HG03432 (cell line): Measurements from ENCODE around the gene EYA2.
"Not testable (repeated sequence)": the region's sequence is repeated elsewhere in the genome, so short reads cannot be mapped to it uniquely, and the experiment has no call there.

Source experiments
- ATAC-seq: cut with Tn5 transposase; IDR thresholded peaks from one replicate; pipeline ENCODE4 v1.9.1; 2021; ENCODE audit warnings: mild to moderate bottlenecking, moderate library complexity; ENCODE audit not compliant: unreplicated experiment

Gene EYA2

DNA sequence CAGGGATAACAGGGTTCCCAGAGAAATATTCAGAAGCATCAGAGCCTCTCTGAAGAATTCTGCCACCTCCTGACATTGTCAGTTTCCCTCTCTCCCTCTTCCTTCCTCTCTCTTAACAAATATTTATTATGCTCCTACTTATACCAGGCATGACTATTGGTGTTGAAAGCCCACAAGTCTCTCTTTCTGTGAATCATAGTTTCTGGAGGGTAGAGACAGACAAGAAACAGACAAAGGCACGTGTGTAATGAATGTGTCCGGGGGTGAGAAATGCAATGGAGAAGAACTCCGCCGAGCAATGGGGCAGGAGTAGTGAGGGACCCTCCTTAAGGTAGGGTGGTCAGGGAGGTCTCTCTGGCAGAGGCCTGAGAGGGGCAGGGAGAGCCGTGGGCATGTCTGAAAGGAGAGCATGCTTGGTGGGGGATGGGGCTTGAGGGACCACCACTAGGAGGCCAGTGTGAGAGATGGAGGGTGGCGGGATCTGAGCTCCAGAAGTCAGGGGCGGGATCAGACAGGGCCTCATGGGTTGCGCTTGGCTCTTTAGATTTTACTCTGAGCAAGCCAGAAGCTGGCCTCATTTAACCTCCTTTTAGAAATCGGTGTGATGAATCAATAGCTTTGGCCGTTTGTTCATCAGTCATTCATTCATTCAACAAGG is 57.3 kb downstream of the EYA2 start:
- ATAC-seq = no peak

DNA sequence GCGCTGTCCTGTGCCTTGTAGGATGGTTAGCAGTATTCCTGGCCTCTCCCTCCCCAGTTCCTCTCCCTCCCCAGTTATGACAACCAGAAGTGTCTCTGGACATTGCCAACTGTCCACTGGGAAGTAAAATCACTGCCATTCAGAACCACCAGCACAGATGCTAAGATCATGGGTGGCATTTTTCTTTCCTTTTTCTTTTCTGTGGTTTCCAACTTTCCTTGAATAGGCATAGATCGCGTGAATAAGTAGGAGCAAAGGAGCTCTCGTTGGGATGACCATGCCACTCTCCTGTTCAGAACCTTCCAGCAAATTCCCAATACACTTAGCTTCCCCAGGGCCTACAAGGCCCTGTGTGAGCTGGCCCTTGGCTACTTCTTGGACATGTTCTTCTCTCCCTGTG is 59.0 kb downstream of the EYA2 start:
- ATAC-seq = no peak

DNA sequence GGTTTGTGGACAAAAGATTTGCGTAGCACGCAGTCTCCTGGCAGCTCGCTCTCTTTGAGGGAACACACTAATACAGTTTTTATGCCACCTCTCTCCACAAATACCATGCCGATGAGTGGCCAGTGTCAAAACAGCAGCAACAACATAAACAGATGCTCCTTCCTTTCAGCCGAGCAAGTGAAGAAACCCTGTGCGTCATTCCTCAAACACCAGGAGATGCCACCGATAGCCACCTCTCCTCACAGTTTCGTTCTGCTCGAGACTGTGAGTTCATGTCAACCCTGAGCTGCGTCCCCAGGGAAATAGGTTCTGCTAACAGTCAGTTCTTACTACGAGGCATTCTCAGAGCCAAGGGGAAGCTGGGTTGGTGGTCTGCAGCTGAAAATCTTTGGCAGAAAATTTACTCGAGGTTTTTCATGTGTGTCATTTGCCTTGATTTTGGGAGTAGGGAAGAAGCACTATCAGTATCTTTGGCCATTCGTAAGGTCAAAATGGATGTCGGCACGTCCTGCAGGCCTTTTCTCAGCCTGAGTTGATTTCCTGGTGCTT is 59.9 kb downstream of the EYA2 start:
- no peak for ATAC-seq

DNA sequence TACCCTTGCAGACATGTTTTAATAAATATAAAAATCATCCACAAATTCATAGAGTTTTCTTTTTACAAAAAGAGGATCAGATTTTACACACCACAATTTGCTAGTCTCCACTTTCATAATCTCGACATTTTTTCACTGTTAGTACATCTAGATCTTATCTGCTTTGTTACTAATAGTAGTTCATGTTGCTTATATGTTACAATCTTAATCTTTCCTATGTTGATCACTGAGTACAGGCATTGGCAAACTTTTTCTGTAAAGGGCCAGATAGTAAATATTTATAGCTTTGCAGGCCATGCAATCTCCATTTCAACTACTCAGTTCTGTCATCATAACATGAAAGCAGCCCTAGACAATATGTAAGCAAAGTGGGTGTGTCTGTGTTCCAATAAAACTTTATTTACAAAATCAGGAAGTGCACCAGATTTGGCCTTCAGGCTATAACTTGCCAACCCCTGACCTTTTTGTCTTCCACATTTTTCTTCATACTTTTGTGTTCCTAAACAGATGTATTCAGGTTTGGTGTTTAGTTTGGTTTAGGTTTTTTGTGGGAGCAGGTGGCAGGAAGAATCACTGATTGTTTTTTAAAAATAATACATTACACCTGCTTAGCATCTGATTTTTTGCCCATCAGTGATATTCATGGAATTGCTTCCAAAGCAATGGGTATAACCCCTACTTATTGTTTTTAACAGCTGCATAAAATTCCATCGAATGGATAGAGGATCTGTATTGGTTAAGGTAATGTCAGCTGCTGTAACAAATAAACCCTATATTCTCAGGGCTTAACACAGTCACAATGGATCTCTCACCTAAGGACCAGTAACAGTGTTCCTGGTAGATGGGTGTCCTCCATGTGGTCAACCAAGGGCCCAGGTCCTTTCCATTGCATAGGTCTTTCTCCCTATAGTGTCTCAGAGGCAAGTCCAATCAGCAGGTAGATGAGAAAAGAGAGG is 61.2 kb downstream of the EYA2 start:
- ATAC-seq = no peak

DNA sequence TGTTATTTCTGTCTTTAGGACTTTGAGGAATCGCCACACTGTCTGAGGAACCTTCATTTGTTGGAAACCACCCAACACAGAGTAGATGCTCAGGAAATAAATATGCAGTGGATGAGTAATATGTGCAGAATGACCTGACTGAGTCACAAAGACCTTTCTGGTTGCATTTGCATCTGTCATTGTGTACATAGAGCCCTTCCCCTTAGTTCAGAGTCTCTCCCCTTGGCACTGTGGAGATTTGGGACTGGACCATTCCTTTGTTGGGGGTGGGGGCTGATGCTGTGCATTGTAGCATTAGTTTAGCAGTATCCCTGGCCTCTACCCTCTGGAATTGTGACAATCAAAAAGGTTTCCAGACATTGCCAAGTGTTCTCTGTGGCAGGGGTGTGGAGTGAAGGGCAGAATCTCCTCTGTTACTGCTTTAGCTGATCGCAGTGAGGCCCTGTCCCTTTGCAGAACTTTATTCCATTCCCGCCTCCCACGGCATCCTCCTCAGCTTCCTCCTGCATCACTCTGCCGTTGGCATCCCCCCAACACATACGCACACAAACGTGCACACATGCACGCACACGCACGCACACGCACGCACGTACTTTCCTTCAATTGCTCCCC is 64.5 kb downstream of the EYA2 start:
- ATAC-seq = no peak

DNA sequence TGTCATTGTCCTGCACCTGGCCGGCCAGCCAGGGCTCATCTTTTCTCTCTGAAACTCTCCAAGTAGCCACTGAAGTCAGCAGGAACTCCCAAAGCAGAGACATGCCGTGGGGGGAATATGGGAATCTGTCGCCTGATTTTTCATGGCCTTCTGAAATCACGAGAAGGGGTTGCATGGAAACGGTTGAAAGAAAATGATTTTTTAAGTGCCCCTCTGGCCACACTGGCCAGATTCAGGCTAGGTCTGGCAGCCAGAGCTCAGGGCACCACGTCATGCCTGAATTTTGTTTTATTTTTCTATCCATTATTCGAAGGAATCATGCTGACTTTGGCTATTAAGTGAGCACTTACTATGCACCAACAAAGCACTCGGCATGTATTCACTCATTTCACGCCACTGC is 65.2 kb downstream of the EYA2 start:
- ATAC-seq = no peak

DNA sequence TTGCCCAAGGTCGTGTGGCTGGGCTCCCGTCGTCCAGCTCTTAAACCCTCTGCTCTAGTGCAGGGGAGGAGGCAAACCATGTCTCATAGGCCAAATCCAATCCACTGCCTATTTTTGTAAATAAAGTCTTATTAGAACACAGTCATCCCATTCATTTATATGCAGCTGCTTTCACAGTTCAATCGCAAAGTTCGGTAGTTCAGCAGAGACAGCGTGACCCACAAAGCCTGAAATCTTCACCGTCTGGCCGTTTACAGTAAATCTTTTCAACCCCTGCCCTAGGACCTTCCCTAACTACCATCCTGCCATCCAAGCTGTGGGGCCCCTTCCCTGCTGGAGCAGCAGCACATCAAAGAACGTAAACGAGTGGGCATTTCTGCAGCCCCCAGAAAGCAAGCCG is 65.9 kb downstream of the EYA2 start:
- no peak for ATAC-seq

GRCh38 chr20:46961968-46962367 is 67.3 kb downstream of the EYA2 start:
- ATAC-seq = not testable (repeated sequence)

DNA sequence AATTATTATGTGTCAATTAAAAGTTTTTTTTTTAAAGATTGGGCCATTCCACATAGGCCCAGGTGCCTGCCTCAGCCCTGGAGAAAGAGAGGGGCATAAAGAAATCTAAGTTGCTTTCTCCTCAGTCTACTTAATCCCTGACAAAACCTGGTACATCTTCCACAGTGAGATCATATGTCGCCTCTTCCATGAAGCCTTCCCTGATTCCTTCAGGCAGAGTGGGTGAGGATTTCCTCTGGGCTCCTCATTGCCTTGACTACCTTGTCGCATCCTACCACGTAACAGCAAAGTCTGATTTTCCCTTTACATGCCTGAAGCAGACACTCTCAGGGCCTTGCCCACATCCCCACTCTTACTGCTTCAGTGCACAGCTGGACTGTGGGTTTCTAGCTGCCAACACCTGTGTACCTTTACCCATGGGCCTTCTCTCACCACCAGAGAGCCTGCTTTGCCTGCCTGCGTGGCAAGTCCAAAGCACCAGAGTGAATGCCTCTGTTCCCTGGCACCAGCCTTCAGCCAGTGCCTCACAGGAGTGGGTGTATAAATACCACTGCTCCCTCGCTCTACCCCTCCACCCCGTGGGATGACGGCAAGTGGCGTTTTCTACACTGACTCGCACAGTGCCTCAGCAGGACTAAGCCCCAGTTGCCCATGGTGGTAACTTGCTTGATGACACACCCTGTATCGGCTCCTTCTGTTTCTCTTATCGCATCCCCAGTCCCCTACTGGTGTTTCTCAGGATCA is 68.0 kb downstream of the EYA2 start:
- ATAC-seq = no peak

- no peak for ATAC-seq
These were observed 68.5 kb downstream of the EYA2 start for GRCh38 chr20:46963196-46963529.

DNA sequence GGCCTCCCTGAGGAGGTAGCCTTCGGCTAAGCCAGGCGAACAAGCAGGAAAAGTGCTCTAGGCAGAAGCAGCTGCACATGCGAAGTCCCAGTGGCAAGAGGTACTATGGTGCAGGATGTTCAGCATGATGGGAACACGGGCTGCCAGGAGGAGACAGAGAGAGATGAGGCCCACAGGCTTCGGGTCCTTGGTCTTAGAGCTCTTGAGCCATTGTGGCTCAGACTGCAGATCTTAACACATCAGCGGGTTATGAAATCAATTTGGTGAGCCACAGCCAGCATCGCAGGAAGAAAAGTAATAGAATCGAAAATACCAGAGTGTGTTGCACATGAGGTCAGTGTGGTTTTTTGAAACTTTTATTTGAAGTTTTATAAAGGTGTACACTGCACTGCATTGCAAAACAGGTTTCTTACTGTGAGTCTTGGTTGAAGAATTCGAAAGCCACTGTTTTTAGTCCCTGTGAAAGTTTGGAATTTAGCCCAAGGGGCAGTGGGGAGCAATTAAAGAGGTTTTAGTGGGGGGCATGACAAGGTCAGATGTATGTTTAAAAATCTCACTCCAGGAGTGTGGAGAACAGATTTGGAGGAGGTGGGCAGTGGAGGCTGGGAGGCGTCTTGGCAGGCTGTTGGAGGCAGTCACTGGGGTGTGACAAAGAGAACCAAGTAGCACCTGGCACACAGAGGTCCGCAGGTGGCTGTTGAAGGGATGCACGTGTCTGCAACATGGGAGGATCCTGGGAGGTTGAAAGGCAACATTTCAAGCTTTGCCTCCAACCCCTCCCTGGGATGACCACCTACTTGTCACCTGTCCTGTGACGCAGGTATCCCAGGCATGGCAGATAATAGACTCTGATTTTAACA is 69.3 kb downstream of the EYA2 start:
- no peak for ATAC-seq

- ATAC-seq = no peak
These were observed 70.2 kb downstream of the EYA2 start for GRCh38 chr20:46964618-46965455.

GRCh38 chr20:46965477-46965876 is 70.8 kb downstream of the EYA2 start:
- ATAC-seq = no peak

DNA sequence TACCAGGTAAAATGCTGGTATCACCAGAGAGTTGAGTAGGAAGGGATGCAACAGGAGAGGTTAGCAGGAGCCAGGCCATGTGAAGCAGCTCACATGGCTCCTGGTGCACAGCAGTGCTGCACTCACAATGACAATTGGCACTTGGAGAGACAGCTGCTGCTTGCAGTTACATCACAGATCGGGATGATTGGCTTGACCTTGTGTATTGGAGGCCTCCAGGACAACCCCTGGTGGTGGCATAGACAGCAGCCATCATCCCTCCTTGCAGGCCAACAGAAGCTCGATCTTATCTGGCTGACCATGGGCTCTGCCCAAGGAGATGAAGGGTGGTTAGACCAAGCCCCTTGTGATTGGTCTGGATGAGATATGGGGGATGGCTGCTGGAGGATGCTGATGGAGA is 73.0 kb downstream of the EYA2 start:
- no peak for ATAC-seq

- no peak for ATAC-seq
These were observed 76.4 kb downstream of the EYA2 start for GRCh38 chr20:46970937-46971630.

GRCh38 chr20:46973766-46974165 is 79.1 kb downstream of the EYA2 start:
- no peak for ATAC-seq

DNA sequence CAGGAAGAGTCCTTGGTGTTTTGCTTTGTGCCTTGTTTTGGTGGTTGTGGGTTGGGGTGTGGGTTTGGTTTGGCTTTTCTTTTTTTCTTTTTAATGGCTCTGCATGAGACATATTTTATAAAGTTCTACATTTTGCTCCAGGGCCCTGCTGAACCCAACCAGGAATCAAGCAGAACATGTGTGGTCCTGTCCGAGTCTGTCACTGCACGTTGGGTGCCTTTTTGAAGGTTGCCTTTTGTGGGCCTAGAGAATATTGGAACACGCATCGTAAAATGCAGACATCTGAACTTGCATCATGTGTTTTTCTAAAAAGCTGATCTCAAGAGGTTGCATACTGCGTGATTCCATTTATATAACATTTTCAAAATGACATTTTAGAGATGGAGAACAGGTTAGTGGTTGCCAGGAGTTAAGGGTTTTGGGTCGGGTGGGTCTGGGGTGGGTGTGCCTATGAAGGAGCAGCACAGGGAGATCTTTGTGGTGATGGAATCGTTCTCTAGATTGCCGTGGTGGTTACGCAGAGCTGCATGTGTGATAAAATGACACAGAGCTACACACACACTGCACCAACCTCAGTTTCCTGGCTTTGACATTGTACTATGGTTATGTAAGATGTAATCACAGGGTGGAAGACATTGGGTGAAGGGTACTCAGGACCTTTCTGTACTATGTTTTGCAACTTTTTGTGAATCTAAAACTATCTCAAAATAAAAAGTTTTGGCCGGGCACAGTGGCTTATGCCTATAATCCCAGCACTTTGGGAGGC is 80.2 kb downstream of the EYA2 start:
- no peak for ATAC-seq

GRCh38 chr20:46975976-46976375 is 81.3 kb downstream of the EYA2 start:
- no peak for ATAC-seq
